Fibroblast of villous mesenchyme (primary cell): ENCODE measurements around the gene CCT8. TPM values are rescaled to one million over a fixed set of nuclear protein-coding genes. Genes with fewer than 3 reads are reported as not detected.
"Not testable (repeated sequence)": the region's sequence is repeated elsewhere in the genome, so short reads cannot be mapped to it uniquely, and the experiment has no call there.

Experiments
- DNase-seq: peaks from one replicate; pipeline ENCODE4 v3.0.0-alpha.2; 2010; ENCODE audit warnings: low read depth
- H3K4me3 ChIP-seq: 2 replicates; pipeline ENCODE4 v1.5.1; 2011; ENCODE audit warnings: low read depth, mild to moderate bottlenecking, low read length
- CTCF ChIP-seq: IDR thresholded peaks from 2 replicates; pipeline ENCODE4 v1.5.1; 2012; ENCODE audit warnings: low read depth, mild to moderate bottlenecking, low read length; ENCODE audit not compliant: insufficient read depth
- total RNA-seq: library from RNA; depleted of rRNA; stranded (reverse); fragments of >200 nt; gene quantifications from 2 replicates; pipeline ENCODE4 v1.2.3, GENCODE V29; 2012

CCT8 gene
- total RNA-seq, 1 donor = 275 TPM

GRCh38 chr21:29022166-29022565, 51.3 kb downstream of the CCT8 start:
- DNase-seq = no peak
- no peak for TF ChIP-seq CTCF
- H3K4me3 ChIP-seq = no peak overlapping the region

GRCh38 chr21:29018540-29018939, 54.9 kb downstream of the CCT8 start:
- H3K4me3 ChIP-seq = peak overlapping the region; percentile 96
- peak; percentile 41 for DNase-seq
- no peak for TF ChIP-seq CTCF

DNA sequence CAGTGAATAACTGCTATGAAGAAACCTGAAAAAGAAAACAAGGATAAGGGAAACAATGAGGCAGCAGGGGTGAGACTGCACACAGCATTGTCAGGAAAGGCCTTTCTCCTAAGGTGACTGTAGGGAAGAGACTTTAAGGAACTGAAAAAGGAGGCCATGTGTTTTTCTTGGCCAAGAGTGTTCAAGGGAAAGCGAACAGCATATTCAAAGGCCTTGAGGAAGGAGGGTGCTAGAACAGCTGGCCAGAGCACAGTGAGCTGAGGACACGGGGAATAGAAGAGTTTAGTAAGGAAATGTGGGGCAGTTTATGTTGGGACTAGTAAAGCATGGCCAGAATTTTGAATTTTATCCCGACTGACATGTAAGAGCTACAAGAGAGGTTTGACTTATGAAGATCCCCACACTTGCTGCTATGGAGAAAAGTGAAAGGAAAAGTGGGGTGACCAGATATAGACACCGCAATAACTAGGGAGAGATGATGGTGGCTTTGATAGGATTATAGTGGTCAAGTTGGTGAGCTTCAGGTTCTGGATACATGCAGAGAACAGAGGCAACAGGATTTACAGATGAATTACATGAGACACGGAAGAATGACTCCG, 55.7 kb downstream of the CCT8 start:
- no peak for TF ChIP-seq CTCF
- peak overlapping the region; percentile 96 for H3K4me3 ChIP-seq
- DNase-seq = peak; percentile 21

DNA sequence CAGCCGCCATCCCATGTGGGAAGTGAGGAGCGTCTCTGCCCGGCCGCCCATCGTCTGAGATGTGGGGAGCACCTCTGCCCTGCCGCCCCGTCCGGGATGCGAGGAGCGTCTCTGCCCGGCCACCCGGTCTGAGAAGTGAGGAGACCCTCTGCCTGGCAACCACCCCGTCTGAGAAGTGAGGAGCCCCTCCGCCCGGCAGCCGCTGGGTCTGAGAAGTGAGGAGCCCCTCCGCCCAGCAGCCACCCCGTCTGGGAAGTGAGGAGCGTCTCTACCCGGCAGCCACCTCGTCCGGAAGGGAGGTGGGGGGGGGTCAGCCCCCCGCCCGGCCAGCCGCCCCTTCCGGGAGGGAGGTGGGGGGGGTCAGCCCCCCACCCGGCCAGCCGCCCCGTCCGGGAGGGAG, 62.2 kb downstream of the CCT8 start:
- not testable (repeated sequence) for DNase-seq

GRCh38 chr21:29008367-29008766, 65.1 kb downstream of the CCT8 start:
- no peak for TF ChIP-seq CTCF
- H3K4me3 ChIP-seq = no peak overlapping the region
- no peak for DNase-seq

More for the DNA sequence above, 62.2 kb downstream of the CCT8 start:
- not testable (repeated sequence) for H3K4me3 ChIP-seq

DNA sequence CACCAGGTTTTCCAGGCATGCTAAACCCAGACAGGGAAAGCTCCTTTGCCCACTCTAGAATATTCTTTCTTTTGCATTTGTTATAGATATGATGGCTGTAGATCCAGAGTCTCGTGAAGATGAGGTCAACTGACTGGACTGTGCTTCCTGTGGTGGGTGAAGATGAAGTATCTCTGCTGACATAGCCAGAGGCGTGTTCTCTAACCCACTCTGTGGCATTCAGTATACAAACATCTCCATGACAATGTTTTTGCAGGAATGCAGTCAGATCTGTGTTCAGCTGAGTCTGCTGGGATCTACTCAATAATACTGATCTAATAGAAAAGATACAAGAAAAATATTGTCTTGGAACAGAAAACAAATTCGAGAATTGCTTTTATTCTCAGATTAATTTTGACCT, 65.6 kb downstream of the CCT8 start:
- H3K4me3 ChIP-seq = no peak overlapping the region
- no peak for DNase-seq
- TF ChIP-seq CTCF = no peak

- no peak for DNase-seq
- H3K4me3 ChIP-seq = no peak overlapping the region
- TF ChIP-seq CTCF = no peak
These were observed 66.3 kb downstream of the CCT8 start for GRCh38 chr21:29007135-29007534.

Other genes starting within 250 kb of the CCT8 start
- gene LTN1, start 80.8 kb downstream of the CCT8 start, total RNA-seq = 30.0 and 45.8 TPM in 2 replicates
- gene RWDD2B, start 54.3 kb downstream of the CCT8 start, total RNA-seq = 21.6 and 33.2 TPM in 2 replicates
- gene USP16, start 49.0 kb downstream of the CCT8 start, total RNA-seq = 35.8 and 37.6 TPM in 2 replicates
- 20.7 and 49.3 TPM in 2 replicates for gene MAP3K7CL, start 57.0 kb upstream of the CCT8 start, total RNA-seq
- 112 and 138 TPM in 2 replicates for gene BACH1, start 225.3 kb upstream of the CCT8 start, total RNA-seq